Suprapubic skin (tissue), 3 donors: Measurements from ENCODE around the gene ROCK1.

Source experiments
- CTCF ChIP-seq, 2 donors: fragments of 200-600 bp in 1 of 2; fragments of 450-650 bp in 1 of 2; sonication (generic) in 1 of 2; IDR thresholded peaks; one replicate each; pipeline ENCODE4 v1.5.1; 2016 to 2019; ENCODE audit warnings: antibody characterized with exemption in 2 of 2, mild to moderate bottlenecking in 1 of 2, moderate library complexity in 1 of 2
- EP300 ChIP-seq: sonication (generic); formaldehyde crosslinking; IDR thresholded peaks from one replicate; pipeline ENCODE4 v1.6.1; 2017; ENCODE audit warnings: antibody characterized with exemption
- POLR2A ChIP-seq, 2 donors: fragments of 450-650 bp; IDR thresholded peaks; one replicate each; pipeline ENCODE4 v1.6.1; 2017; ENCODE audit warnings: antibody characterized with exemption in 2 of 2, mild to moderate bottlenecking in 2 of 2, moderate library complexity in 2 of 2

- no peak for TF ChIP-seq CTCF (IDR thresholded peaks at IDR 0.05)
- no peak for TF ChIP-seq EP300
- no peak for TF ChIP-seq POLR2A (IDR thresholded peaks at IDR 0.05)
These were observed 20.1 kb upstream of the ROCK1 start for GRCh38 chr18:21131698-21132227.
